Measurements from ENCODE around the gene SELENOV.

The SELENOV gene

GRCh38 chr19:39471756-39472536 is 43.0 kb upstream of the SELENOV start:
- Histone ChIP-seq H3F3A (ENCODE audit: control insufficient read depth, insufficient read depth) (no peaks in the 10 kb centered on the region), H3K36me3 (ENCODE audit: control insufficient read depth, low read length) (peaks cover 91% of the 10 kb centered on the region), H3K27ac (ENCODE audit: low read depth, low read length) (no peak overlapping the region), H3K4me1 (ENCODE audit: control insufficient read depth, low read length) (no peaks in the 10 kb centered on the region), H3K4me3 (ENCODE audit: low read length) (no peak overlapping the region), H3K4me2 (ENCODE audit: low read length) (no peak overlapping the region), H3K79me2 (ENCODE audit: control insufficient read depth, low read length) (no peaks in the 10 kb centered on the region), H4K20me1 (ENCODE audit: control insufficient read depth, insufficient read depth, low read depth, low read length) (no peaks in the 10 kb centered on the region), H3K9me3 (ENCODE audit: control insufficient read depth, insufficient read depth, low read length) (no peaks in the 10 kb centered on the region), H3K9me2 (replicated peaks; ENCODE audit: control insufficient read depth, low read length) (no peaks in the 10 kb centered on the region), H3K27me3 (ENCODE audit: control insufficient read depth, low read length) (no peaks in the 10 kb centered on the region)
- TF ChIP-seq EZH2phosphoT487 (IDR thresholded peaks at IDR 0.05; ENCODE audit: borderline replicate concordance, low read length): no peak
- TF ChIP-seq CTCF (IDR thresholded peaks at IDR 0.05; ENCODE audit: low read depth, low read length, poor library complexity, severe bottlenecking): no peak

GRCh38 chr19:39472746-39473442 is 42.0 kb upstream of the SELENOV start:
- Histone ChIP-seq H3K79me2 (ENCODE audit: control insufficient read depth, low read length) (no peaks in the 10 kb centered on the region), H3K4me3 (ENCODE audit: low read length) (no peak overlapping the region), H3K9me2 (replicated peaks; ENCODE audit: control insufficient read depth, low read length) (no peaks in the 10 kb centered on the region), H3F3A (ENCODE audit: control insufficient read depth, insufficient read depth) (no peaks in the 10 kb centered on the region), H4K20me1 (ENCODE audit: control insufficient read depth, insufficient read depth, low read depth, low read length) (no peaks in the 10 kb centered on the region), H3K4me1 (ENCODE audit: control insufficient read depth, low read length) (no peaks in the 10 kb centered on the region), H3K27me3 (ENCODE audit: control insufficient read depth, low read length) (no peaks in the 10 kb centered on the region), H3K36me3 (ENCODE audit: control insufficient read depth, low read length) (peaks cover 85% of the 10 kb centered on the region), H3K27ac (ENCODE audit: low read depth, low read length) (no peak overlapping the region), H3K4me2 (ENCODE audit: low read length) (no peak overlapping the region), H3K9me3 (ENCODE audit: control insufficient read depth, insufficient read depth, low read length) (no peaks in the 10 kb centered on the region)
- no peak for TF ChIP-seq EZH2phosphoT487 (IDR thresholded peaks at IDR 0.05; ENCODE audit: borderline replicate concordance, low read length)
- TF ChIP-seq CTCF (IDR thresholded peaks at IDR 0.05; ENCODE audit: low read depth, low read length, poor library complexity, severe bottlenecking): no peak

GRCh38 chr19:39473443-39473960 is 41.4 kb upstream of the SELENOV start:
- TF ChIP-seq EZH2phosphoT487 (IDR thresholded peaks at IDR 0.05; ENCODE audit: borderline replicate concordance, low read length) (no peak), CTCF (IDR thresholded peaks at IDR 0.05; ENCODE audit: low read depth, low read length, poor library complexity, severe bottlenecking) (no peak)
- H3K79me2 ChIP-seq (ENCODE audit: control insufficient read depth, low read length): no peaks in the 10 kb centered on the region
- peaks cover 79% of the 10 kb centered on the region for H3K36me3 ChIP-seq (ENCODE audit: control insufficient read depth, low read length)
- H3K9me3 ChIP-seq (ENCODE audit: control insufficient read depth, insufficient read depth, low read length): no peaks in the 10 kb centered on the region
- no peak overlapping the region for H3K27ac ChIP-seq (ENCODE audit: low read depth, low read length)
- peaks cover 2% of the 10 kb centered on the region; the same call in 1 of the 2 replicates for H3F3A ChIP-seq (ENCODE audit: control insufficient read depth, insufficient read depth)
- H3K27me3 ChIP-seq (ENCODE audit: control insufficient read depth, low read length): no peaks in the 10 kb centered on the region
- H4K20me1 ChIP-seq (ENCODE audit: control insufficient read depth, insufficient read depth, low read depth, low read length): no peaks in the 10 kb centered on the region
- H3K9me2 ChIP-seq (replicated peaks; ENCODE audit: control insufficient read depth, low read length): no peaks in the 10 kb centered on the region
- no peaks in the 10 kb centered on the region for H3K4me1 ChIP-seq (ENCODE audit: control insufficient read depth, low read length)
- no peak overlapping the region for H3K4me3 ChIP-seq (ENCODE audit: low read length)
- no peak overlapping the region for H3K4me2 ChIP-seq (ENCODE audit: low read length)
